Esophagus squamous epithelium (tissue), 4 donors: Measurements from ENCODE around the gene MFAP4.

Experiments used
- POLR2A ChIP-seq, 4 donors: fragments of 450-650 bp; IDR thresholded peaks; one replicate each; pipeline ENCODE4 v1.6.1; 2017; ENCODE audit warnings: antibody characterized with exemption in 4 of 4, mild to moderate bottlenecking in 4 of 4, moderate library complexity in 3 of 4
- TF ChIP-seq, protein P1 (sequence below), 6 experiments: fragments of 450-650 bp in 4 of 6; fragments of 200-600 bp in 2 of 6; sonication (generic) in 2 of 6; IDR thresholded peaks; one replicate each; pipeline ENCODE4 v1.5.1; 2016 to 2019; ENCODE audit warnings: antibody characterized with exemption in 6 of 6, mild to moderate bottlenecking in 4 of 6, moderate library complexity in 4 of 6

DNA sequence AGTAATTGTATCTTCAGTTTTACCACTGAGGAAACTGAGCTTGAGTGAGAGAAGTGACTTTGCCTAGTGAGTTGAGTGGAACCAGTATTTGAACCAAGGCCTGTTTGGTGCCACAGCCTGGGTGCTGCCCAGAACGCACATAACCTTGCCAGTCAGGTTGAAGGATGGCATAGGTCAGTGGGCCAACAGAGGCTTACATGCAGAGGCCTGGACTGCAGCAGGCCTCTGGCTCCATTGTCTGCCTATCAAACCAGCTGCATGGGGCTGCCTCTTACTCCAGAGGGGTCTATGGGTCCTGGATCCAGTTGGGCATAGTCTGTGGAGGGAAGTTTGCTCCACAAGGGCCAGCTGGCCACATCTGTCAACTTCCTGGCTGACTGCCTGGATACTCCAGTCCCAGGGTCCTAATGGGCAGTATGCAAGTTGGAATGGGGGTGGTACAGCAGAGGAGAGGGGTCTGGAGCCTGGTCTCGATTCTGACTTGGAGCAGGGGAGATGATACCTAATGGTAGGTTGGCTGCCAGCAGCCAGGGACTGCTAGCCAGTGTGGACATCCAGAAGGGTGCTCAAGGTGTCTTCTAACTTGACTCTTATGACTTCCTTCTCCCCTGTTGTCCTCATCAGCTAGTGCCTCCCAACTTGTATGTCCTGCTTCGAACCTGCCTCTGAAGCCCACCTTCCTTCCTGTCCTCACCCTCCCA is 12.9 kb upstream of the MFAP4 start:
- TF ChIP-seq, protein P1, sequence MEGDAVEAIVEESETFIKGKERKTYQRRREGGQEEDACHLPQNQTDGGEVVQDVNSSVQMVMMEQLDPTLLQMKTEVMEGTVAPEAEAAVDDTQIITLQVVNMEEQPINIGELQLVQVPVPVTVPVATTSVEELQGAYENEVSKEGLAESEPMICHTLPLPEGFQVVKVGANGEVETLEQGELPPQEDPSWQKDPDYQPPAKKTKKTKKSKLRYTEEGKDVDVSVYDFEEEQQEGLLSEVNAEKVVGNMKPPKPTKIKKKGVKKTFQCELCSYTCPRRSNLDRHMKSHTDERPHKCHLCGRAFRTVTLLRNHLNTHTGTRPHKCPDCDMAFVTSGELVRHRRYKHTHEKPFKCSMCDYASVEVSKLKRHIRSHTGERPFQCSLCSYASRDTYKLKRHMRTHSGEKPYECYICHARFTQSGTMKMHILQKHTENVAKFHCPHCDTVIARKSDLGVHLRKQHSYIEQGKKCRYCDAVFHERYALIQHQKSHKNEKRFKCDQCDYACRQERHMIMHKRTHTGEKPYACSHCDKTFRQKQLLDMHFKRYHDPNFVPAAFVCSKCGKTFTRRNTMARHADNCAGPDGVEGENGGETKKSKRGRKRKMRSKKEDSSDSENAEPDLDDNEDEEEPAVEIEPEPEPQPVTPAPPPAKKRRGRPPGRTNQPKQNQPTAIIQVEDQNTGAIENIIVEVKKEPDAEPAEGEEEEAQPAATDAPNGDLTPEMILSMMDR (IDR thresholded peaks at IDR 0.05): no peak
- TF ChIP-seq POLR2A (IDR thresholded peaks at IDR 0.05): no peak
